ENCODE results near the gene AP1S1. TPM values are rescaled to one million over a fixed set of nuclear protein-coding genes. Genes with fewer than 3 reads are reported as not detected.

The AP1S1 gene
- total and polyA plus RNA-seq, 2 donors (not counting 3 experiments of a cell fraction or from before 2014, with no cell fraction given), result 93.3 to 106 TPM

- H2AFZ ChIP-seq (ENCODE audit: low read depth, low read length), result no peak overlapping the region
- FAIRE-seq, result no peak
- intact Hi-C loops (cut with micrococcal nuclease), result no loop called here
- peaks cover 2 to 6% of the 10 kb centered on the region in 2 experiments for H3K36me3 ChIP-seq (ENCODE audit: control insufficient read depth in 2 of 2, extremely low read depth in 1 of 2, insufficient read depth in 2 of 2, low read length in 2 of 2)
- no peaks in the 10 kb centered on the region for H4K20me1 ChIP-seq (replicated peaks; ENCODE audit: control insufficient read depth, extremely low read depth, insufficient read depth, low read length)
- no TSS peak for BruUV-seq (replicated peaks)
- TF ChIP-seq POLR2A (IDR thresholded peaks at IDR 0.05; ENCODE audit: low read depth, low read length), result no peak
- no peak for TF ChIP-seq JUN (IDR thresholded peaks at IDR 0.05; ENCODE audit: borderline replicate concordance, insufficient read depth, insufficient read length, low read depth)
- no peak for TF ChIP-seq MAX (IDR thresholded peaks at IDR 0.05; ENCODE audit: insufficient read depth, insufficient read length)
- TF ChIP-seq POLR2AphosphoS5 (IDR thresholded peaks at IDR 0.05; ENCODE audit: insufficient read depth, low read depth, low read length), result no peak
- TF ChIP-seq MYC (IDR thresholded peaks at IDR 0.05; ENCODE audit: low read depth, low read length), result no peak
- no peak for TF ChIP-seq CTCF (IDR thresholded peaks at IDR 0.05; ENCODE audit: extremely low read depth in 1 of 2, insufficient read depth in 1 of 2, low read depth in 1 of 2, low read length in 2 of 2)
- TF ChIP-seq GATA2 (IDR thresholded peaks at IDR 0.05; ENCODE audit: insufficient read depth, insufficient read length, low read depth, low read length), result no peak
- TF ChIP-seq EZH2 (IDR thresholded peaks at IDR 0.05; ENCODE audit: borderline replicate concordance, low read depth, low read length, severe bottlenecking), result no peak
- TF ChIP-seq FOS (IDR thresholded peaks at IDR 0.05; ENCODE audit: borderline replicate concordance, insufficient read depth, low read length), result no peak
- dilution Hi-C loops (cut with MboI; ENCODE audit: extremely low pct_ligation_motif_present, low sequenced_read_pairs), result no loop called here
- no peak overlapping the region for H3K4me3 ChIP-seq (replicated peaks in 1 of 3; ENCODE audit: insufficient read depth in 1 of 3, low read depth in 1 of 3, low read length in 3 of 3)
- no peaks in the 10 kb centered on the region for H3K9me1 ChIP-seq (replicated peaks; ENCODE audit: control insufficient read depth, extremely low read depth, insufficient read depth, low read length)
- H3K27me3 ChIP-seq (ENCODE audit: control insufficient read depth in 2 of 2, insufficient read depth in 2 of 2, low read length in 2 of 2), result peaks cover 0 to 4% of the 10 kb centered on the region in 2 experiments
- no peak overlapping the region for H3K9ac ChIP-seq (replicated peaks; ENCODE audit: extremely low read depth, insufficient read depth, low read length)
- POLR2A ChIA-PET, result no interaction called here
- H3K9me3 ChIP-seq (replicated peaks; ENCODE audit: control insufficient read depth, insufficient read depth, low read length), result no peaks in the 10 kb centered on the region
- peaks cover 6% of the 10 kb centered on the region for H3K4me1 ChIP-seq (ENCODE audit: control insufficient read depth, extremely low read depth, insufficient read depth, low read length)
- no peak overlapping the region for H3K27ac ChIP-seq (ENCODE audit: insufficient read depth, low read depth, low read length)
- no peak overlapping the region for H3K4me2 ChIP-seq (ENCODE audit: insufficient read depth, low read length)
- no peak for DNase-seq (ENCODE audit: low read depth, low spot score)
- H3K79me2 ChIP-seq (ENCODE audit: control insufficient read depth, insufficient read depth, low read length), result peaks cover 10% of the 10 kb centered on the region
- CTCF ChIA-PET, result interaction anchor here (0.7 to 6.0 kb wide), 5 partner anchors 9 to 131 kb away, joined by 3 to 75 read pairs (median 9); no protein-coding TSS in a partner anchor
These were observed 2.2 kb upstream of the AP1S1 start for GRCh38 chr7:101151908-101152651.

Data from endothelial cell of umbilical vein (primary cell).